HG02610 (cell line): ENCODE results near the gene SYT5.
"Not testable (repeated sequence)": the region's sequence is repeated elsewhere in the genome, so short reads cannot be mapped to it uniquely, and the experiment has no call there.

Experiments used
- ATAC-seq: cut with Tn5 transposase; IDR thresholded peaks from one replicate; pipeline ENCODE4 v1.9.1; 2021; ENCODE audit warnings: mild to moderate bottlenecking, moderate library complexity; ENCODE audit not compliant: unreplicated experiment

SYT5 gene

GRCh38 chr19:55172318-55172717 is 7.8 kb downstream of the SYT5 start:
- ATAC-seq = not testable (repeated sequence)

- ATAC-seq = no peak
Measured at GRCh38 chr19:55171440-55171839, 8.6 kb downstream of the SYT5 start.

DNA sequence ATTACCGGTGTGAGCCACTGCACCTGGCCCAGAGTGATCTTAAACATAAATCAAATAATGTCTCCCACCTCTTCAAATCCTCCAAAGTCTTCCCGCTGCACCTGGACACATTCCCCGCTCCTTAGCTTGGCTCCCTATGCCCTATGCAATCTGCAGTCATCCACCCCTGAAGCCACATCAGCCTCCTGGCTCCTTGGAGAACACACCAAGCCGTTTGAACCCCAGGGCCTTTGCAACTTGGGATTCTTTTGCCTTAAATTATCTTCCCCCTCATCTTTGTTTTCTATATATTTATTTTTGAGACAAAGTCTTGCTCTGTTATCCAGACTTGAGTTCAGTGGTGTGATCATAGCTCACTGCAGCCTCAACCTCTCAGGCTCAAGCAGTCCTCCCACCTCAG is 11.0 kb downstream of the SYT5 start:
- ATAC-seq = no peak

- peak; percentile 71 for ATAC-seq
Measured at GRCh38 chr19:55166530-55167268, 13.4 kb downstream of the SYT5 start, which contains the start of gene DNAAF3. Gene DNAAF3 (minus strand): TSS chr19:55166613. CDS start chr19:55166413, 200 bp downstream.

DNA sequence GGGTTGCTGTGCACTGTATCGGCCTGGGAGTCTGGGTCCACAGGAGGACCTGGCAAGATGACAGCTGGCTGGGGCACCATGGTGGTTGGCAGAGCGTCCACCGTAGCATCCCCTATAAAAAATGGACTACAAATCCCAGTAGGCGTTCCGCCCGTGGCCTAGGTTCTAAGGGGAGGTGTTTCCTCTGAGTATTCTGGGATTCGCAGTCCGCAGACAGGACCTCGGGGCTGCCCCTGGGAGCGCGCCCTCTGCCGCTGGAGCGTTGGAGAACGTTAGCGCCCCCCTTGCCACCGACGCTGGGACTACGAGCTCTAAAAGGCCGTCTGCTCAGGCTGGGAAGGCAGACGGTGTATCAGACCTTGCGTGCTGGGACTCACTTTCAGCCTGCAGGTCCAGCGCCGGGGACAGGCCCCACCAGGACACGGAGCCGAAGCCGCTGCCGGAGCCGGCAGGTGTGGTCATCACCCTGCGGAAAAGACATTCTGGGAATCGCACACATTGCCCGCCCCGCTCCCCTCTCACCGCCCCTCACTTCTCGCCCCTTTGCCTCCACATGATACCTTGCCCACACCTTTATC is 14.0 kb downstream of the SYT5 start:
- no peak for ATAC-seq

- no peak for ATAC-seq
Measured at GRCh38 chr19:55161571-55162322, 18.3 kb downstream of the SYT5 start.

DNA sequence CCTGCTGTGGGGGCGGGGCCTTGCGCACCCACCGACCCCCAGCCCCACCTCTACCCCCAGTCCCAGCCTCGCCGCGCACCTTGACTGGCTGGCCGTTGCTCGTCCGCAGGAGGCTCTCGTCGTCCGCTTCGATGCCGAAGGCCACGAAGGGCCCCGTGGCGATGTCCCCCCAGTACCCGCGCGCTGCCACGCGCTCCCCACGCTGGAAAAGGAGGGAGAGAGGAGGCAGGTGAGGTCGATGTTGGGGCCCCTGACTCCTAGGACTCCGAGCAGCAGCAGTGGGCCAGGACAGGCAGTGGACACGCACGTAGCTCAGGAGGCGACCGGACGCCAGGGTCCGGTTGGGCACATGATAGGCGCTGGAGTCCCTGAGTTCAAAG is 19.1 kb downstream of the SYT5 start:
- no peak for ATAC-seq

DNA sequence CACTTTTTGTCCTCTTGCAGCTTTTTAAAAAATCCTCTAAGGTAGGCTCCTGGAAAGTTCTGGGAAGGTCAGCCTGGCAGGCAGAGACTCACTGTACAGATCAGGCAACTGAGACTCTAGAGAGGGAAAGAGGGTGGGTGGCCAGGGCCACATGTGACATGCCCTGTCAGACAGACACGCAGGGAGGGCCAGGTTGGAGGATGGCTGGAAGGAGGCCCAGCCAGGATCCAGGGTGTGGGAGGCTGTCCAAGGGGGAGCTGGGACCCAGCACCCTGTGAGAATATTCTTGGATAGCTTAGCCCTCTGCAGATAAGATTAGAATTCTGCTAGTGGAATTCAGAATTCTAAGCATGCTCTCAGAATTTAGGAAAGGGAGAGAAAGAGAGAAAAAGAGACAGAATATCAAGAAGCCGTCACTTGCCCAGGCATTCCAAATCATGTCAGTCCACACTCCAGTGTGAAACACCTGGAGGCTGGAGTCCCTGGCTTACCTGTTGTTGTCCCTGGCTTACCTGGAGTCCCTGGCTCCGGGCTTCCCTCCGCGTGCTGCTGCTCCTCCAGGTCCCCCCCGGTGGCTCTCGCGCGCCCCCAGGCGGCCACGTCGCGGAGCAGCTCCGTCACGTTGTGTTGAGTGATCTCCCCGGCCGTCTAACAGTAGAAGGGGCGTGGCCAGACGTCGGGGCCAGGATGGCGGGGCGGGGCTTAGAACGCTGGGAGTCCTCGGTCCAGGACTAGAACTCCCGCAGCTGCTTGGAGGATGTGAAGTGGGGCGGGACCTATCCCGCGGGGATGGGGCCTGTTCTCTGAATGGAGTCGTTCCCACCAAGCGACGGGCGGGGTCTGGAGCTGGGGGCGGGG is 19.7 kb downstream of the SYT5 start:
- ATAC-seq = no peak

DNA sequence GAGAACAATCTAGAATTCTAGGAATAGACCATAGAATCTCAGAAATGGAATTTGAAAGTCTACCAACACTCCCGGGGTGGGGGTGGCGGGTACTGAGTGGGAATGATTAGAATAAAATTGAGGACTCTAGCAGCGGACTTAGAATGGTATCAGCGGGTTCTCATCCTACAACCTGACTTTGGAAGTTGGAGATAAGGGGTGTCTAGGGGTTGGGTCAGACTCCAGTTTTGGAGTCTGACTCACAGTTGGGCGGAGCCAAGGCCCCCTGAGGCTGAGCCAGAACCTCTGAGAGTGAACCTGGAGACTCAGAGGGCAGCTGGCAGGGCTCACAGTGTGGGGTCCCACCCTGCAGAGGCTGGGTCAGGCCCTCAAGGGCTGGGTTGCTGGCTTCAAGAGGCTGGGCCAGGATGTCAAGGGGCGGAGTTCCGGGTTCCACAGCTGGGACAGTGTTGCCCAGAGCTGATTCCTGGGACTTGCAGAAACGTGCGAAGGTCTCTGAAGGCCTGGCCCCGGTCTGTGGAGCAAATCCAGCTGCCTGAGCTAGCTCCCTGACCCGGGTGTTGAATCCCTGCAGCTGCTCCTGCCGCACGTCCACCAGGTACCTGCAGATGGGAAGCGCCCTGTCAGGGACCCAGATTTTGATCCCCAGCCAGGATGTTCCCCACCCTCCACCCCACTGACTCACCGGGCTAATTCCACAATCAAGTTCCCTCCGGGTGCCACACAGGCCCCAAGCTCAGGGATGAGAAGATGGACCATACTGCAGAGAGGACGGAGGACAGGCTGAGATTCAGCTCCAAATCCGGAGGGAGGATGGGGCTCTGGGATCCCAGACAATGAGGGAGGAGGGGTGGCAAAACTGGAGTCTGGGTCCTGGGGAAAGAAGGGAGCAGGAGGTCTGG is 21.0 kb downstream of the SYT5 start:
- ATAC-seq = no peak

DNA sequence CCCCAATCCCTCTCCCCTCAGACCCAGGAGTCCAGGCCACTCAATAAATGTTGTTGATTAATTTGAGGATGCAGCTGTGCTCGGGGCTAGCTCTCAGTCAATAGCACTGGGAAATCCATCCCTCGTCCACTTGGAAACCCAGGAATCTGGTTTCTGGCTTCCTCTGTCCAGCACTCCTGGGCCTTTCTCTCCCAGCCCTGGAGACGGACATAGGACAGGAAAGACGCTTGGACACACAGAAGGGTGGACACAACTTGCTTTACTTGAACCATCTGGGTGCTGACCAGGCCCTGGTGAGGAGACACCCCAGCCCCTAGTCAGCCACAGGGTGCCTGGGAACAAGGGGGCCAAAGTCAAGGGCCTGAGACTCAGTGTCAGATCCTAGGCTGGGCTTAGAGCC is 21.7 kb downstream of the SYT5 start:
- no peak for ATAC-seq

GRCh38 chr19:55157064-55157908 is 22.8 kb downstream of the SYT5 start, which contains the start of gene TNNI3:
Gene TNNI3 (minus strand): TSS chr19:55157732. CDS start chr19:55157589, 143 bp downstream.
- no peak for ATAC-seq

- ATAC-seq = no peak
Measured at GRCh38 chr19:55156202-55157063, 23.7 kb downstream of the SYT5 start.

DNA sequence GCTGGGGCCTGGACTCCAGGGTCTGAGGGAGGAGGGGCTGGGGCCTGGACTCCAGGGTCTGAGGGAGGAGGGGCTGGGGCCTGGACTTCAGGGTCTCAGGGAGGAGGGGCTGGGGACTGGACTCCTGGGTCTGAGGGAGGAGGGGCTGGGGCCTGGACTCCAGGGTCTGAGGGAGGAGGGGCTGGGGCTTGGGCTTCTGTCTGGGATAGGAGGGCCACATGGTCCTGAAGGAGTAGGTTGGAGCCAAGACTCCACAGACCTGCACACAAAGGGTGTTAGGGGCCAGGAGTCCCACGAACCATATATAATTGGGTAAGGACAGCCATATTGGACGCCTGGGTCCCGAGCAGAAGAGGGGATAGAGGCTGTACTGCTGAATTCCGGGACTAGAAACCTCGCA is 24.3 kb downstream of the SYT5 start:
- not testable (repeated sequence) for ATAC-seq

GRCh38 chr19:55153652-55154264 is 26.3 kb downstream of the SYT5 start:
- no peak for ATAC-seq

GRCh38 chr19:55152017-55152416 is 28.1 kb downstream of the SYT5 start:
- ATAC-seq = no peak

GRCh38 chr19:55149078-55150003 is 30.7 kb downstream of the SYT5 start, which contains the start of gene TNNT1:
Gene TNNT1 (minus strand): TSS chr19:55149206. CDS start chr19:55147157, 2,049 bp downstream.
- ATAC-seq = no peak
